Stimulated activated CD4-positive, alpha-beta T cell treated with anti-CD3 and anti-CD28 coated beads, Interleukin-12 subunit alpha, Interleukin-12 subunit beta, amount 100 ng/mL, for 4 hours (primary cell): ENCODE results near the gene TMEM129.

Source experiments
- DNase-seq: peaks from one replicate; pipeline ENCODE4 v3.0.0-alpha.2; 2020

The TMEM129 gene, protein sequence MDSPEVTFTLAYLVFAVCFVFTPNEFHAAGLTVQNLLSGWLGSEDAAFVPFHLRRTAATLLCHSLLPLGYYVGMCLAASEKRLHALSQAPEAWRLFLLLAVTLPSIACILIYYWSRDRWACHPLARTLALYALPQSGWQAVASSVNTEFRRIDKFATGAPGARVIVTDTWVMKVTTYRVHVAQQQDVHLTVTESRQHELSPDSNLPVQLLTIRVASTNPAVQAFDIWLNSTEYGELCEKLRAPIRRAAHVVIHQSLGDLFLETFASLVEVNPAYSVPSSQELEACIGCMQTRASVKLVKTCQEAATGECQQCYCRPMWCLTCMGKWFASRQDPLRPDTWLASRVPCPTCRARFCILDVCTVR

DNA sequence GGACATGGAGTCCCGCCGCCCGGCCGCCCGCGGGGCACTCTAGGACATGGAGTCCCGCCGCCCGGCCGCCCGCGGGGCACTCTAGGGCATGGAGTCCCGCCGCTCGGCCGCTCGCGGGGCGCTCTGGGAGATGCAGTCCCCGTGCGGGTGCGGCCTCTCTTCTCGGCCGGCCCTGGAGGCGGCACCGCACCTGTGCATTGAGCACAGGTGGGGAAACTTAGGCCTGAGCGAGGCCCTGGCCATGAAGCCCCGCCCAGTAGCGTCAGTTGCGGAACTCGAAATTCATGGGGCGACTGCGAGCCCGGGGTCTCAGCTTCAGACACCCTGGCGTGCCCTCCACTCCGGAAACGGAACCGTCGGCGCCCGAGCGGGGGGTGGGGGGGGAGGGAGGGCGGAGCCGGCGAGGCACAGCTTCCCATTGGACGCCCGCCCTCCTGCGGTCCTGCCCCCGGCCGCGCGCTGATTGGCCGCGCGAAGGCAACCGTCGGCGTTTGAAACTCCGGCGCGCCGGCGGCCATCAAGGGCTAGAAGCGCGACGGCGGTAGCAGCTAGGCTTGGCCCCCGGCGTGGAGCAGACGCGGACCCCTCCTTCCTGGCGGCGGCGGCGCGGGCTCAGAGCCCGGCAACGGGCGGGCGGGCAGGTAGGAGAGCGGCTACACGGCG, at the start of gene TMEM129, which contains the start of gene TACC3:
TSS of gene TMEM129 (minus strand) at position 321 of the 663 bp plus-strand sequence. CDS start 486 bp downstream, outside the sequence.
TSS of gene TACC3 (plus strand) at position 519 of the 663 bp plus-strand sequence. CDS start 1,901 bp downstream, outside the sequence.
- peak; percentile 88 for DNase-seq

DNA sequence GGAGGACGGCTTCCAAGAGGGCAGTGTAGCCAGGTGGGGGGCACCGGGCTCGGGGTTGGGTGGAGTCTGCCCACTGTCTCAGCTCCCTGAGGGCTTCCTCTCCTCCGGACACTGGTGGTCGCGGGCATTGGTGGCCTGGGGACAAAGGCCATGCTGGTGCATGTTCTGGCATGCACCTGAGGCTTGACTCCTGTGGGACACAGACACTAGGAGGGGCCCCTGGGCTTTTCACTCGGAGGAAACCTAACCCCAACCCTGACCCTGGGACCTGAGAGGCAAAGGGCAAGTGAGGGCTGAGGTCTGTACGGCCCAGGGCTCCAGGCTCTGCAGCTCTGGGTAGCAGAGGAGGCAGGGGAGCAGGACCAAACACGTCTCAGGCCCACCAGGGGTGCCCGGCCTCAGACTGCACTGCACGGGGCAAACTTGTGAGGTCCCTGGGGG, 49.7 kb upstream of the TMEM129 start:
- no peak for DNase-seq

DNA sequence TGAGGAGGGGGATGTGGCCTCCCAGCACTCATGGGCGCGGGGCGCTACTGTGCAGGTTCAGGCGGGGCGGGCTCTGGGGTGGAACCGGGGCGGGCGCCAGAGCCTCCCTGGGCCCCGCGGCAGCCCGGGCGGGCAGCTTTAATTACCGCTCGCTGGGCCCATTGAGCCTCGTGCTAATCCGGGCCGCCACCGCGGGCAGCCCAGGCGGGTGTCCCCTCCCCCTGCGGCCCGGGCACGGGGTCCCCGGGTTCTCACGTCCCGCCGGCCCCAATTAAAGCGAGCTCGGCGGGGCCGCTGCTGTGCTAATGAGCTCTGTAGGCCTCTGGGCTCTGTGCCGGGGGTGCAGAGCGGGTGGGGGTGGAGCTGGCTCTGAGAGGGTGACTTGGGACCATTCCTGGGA, 49.1 kb upstream of the TMEM129 start:
- DNase-seq = no peak

DNA sequence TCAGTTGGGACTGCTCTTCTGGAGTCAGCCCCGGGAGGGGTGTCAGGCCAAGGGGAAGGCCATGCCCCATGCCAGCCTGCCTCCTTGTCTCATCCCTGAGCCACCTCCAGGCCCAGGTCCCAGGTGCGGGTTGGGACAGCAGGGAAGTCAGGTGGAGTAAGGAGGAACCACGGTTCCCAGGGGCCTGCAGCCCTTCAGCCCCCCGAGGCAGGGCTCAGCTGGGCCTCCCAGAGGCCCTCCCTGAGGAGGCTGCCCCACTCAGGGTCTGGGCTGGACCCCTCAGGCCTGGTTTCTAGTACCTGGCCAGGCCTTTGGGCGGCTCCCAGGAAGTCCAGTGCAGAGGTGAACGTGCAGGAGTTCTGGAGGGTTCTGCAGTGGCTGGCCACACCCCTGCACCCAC, 48.6 kb upstream of the TMEM129 start:
- no peak for DNase-seq

DNA sequence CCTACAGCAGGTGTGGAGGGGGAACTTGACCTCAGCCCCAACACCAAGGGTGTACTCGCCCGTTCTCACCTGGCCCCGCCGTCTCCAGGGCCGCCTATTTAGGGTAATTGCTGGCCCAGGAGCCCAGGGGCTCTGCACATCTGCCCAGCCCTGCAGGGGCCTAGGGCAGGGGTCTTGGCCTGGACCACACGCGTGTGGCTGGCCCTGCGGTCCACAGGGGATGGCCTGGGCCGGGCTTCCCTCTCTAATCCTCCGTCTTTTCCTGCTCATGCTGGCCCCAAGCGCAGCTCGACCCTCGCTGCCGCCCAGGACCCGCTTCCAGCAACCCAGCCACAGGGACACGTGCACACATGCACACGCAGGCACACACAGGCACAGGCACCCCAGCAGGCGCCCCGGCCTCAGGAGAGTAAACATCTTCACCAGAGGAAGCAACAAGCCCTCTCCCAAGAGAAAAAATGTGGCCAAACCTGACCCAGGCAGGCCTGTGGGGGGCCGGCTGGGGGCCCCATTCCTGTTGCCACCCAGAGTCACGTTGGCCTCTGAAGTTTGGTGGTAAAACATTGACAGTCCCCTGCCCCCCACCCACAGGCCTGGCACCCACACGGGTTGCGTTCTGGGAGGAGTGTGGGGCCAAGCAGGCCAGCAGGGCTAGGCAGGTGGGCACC, 47.4 kb upstream of the TMEM129 start:
- no peak for DNase-seq

DNA sequence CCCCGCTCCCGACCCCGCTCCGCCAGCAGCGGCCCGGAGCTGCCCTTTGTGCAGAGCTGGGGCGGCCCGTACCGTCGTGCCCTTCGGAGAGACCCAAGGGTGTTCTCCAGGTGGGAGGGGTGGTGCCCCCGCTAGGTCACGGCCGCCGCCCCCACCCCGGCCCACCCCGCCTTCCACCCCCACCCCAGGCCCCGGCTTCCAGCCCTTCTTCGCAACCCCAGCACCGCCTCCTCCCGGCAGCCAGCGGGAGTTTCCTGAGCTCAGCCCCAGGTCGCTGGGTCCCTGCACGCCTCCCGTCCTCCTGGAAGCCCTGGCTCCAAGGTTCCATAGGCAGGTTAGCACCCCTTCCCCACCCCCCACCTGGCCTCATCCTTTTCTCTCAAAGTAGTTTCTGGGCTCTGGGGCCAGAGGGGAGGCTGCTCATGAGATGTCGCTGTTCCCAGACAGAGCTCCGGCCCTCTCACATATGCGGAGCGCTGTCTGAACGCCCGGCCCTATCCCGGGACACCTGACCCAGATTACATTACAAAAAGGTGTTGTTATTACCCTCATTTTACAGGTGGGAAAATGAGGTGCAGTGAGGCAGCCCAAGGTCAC, 46.7 kb upstream of the TMEM129 start:
- DNase-seq = no peak

DNA sequence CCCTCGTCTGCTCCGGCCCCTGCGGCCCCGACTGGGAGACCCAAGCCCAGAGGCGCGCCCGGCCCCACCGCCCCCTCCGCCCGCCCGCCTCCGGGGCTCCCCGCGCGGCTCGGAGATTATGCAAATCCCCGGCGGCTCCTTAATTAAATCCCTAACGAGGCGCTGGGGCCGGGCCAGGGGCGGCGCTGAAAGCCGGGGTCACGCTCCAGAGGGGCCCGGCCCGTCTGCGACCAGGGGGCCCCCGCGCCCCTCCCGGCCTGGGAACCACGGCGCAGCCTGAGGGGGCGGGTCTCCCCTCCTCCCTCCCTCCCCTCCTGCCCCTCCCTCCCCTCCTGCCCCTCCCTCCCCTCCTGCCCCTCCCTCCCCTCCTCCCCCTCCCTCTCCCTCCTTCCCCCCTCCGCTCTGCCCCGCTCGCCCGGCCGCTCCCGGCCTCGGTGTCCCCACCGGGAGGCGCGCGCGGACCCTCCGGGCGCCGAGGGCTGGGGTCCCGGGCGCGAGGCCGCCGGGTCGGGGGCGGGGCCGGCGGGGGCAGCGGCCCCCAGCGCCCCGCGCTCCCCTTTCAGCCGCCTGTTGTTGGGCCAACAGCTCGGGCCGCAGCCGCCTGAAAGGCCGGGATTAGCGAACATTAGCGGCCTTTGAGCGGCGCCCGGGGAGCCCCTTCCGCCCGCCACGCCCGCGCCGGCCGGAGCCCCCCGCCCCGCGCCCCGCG, 46.1 kb upstream of the TMEM129 start:
- DNase-seq = no peak

DNA sequence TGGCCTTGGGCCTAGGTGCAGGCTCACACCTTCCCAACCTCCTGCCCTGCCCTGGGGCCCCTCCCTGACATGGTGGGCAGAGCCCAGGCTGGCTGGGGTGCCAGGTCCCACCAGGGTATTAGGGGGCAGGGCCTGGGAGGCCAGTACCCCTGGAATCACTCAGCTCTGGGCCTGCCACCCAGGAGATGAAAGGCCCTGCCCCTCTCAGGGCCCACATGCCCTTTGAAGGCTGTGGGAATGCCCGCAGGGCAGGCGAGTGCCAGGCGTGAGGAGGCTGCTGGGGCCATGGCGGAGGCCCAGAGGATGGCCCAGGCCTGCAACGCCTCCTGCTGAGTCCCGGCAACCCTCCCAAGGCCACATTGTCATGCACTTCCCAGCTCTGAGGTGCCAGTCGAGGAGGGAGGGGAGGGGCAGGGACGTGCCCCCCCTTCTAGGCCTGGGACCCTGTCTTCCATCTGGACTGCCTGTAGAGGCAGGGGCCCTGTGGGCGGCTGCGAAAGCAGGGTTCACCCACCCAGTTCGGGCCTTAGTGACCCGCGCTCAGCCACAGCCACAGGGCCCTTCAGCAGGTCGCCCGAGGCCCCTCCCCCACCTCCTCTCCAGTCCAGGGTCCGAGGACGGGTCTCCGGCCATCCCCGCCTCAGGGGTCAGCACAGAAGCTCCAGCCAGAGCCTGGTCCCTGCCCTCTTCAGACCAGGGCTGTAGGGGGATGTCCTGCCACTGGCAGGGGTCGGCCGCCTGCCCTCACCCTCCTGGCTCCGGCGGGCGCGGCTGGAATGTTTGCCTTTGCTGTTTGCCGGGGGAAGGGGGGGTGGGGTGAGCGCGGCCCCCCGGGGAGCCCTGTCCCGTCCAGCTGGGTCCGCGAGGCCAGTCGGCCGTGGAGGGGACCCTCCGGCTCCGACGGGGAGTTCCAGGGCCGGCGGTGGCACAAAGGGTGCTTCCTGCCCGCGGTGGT, 45.3 kb upstream of the TMEM129 start:
- no peak for DNase-seq

DNA sequence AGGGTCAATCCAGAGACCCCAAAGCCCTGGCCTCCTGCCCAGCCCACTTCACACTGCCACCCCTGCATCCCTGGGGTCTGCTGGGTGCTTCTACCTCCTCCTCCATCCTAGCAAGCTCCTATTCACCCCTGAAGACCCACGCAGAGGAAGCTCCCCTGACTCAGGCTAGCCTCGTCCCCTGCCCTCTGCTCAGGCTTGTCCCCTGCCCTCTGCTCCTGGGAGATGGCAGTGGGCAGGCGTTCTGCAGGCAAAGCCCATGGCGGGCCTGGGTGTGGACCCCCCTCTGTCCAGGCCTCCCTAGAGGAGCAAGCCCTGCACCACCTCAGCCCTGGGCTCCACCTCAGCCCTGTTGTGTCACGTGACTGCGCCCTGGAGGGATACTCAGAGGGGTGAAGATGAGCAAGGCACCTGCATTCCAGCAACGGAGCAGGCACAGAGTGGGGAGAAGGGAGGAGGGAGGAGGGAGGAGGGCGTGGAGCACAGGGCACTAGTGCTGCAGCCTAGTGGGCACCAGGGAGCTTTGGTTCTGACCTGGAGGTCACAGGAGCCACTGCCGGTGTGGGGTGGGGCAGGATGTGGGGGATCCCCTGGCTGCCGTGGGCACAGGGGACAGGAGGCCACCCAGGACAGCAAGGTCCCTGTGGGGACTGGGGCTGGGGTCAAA, 44.4 kb upstream of the TMEM129 start:
- no peak for DNase-seq

DNA sequence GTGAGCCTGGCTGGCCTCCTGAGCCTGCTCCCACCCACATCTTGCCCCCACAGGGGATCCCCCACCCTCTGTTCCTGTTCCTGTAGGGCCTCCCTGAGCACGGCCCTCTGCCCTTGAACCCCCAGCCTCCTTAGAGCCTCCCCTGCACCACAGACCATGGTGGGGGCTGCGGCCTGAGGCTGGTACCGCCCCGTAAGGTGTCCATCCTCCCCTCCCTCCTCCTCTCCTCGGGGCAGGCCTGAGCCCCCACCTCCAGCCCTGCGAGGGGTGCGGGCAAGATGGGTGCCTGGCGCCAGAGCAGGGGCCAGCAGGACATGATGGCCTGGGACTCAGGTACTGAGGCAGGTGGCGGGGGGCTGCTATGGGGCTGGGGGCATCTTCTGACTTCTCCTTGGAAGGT, 43.5 kb upstream of the TMEM129 start:
- DNase-seq = no peak

DNA sequence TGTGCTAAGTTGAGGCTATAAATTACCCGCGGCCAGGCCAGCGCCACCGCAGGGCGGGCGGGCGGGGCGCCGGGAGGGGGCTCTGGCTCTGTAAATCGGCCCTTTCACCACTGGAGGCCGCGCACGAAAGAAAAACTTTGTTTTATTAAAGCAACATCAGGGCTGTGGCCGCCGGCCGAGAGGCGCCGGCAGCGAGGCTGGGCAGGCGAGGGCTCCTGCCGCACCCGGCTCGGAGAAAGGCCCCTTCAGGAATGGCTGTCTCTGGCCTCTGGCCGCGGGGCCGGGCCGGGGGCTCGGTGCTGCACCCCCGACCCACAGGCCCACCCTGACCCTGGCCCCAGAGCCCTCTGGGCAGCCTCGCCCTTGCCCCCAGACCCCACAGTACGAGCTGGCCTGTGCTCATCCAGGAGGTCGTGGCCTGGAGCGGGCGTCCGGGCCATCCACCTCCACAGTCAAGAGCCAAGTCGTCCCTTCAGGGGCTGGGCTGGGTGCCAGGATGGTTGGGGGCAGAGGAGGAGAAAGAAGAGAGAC, 42.5 kb upstream of the TMEM129 start:
- no peak for DNase-seq

DNA sequence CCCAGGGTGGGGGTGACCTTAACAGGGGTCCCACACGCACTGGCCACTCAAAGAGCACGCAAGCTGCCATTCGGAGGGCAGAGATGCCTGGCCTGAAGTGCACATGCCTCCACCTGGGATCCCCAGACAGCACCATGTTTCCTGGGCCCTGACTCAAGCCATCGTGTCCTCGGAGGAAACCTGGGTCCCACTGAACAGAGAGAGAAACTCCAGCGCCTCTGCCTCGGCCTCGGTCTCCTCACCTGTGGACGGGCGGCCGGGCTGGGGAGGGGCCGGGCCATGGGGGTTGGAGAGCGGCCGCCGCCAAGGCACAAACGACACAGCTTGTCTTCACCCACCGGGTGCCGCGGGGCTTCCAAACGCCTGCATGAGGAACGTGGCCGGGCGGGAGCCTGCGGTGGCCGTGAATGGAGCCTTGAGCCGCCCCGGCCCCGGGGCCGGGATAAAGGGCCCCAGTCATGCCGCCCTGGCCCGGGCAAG, 42.0 kb upstream of the TMEM129 start:
- DNase-seq = no peak

DNA sequence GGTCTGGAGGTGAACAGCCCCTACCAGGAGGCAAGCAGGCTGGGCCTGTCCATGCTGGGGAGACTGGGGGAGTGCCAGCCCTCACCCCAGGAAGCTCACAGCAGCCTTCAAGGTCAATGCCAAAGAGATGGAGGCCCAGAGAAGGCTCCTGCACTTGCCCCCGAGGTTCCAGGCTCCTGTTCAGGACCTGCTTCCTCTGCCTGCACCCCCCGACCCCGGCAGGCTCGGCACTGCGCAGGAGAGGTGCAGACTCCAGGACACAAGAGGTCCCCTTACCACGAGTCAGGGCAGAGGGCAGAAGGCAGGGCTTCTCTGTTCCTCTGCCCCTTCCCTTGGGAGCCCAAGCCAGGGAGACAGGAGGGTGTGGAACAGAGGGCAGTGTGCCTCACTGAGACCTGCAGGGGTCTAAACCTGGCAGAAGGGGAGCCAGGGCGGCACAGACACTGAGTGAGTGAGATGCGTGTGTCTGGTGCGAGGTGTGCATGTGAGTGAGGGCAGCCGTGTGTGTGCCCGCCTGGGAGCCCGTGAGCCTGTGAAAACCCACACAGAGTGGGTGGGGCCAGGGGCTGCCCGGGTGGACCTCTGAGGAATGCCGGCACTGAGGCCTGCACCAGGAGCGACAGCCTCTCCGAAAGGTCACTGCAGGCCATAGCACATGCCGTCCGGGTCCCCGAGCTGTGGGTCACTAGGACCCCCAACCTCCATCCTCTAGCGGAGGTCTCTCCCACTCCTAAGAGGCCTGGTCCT, 41.3 kb upstream of the TMEM129 start:
- no peak for DNase-seq

DNA sequence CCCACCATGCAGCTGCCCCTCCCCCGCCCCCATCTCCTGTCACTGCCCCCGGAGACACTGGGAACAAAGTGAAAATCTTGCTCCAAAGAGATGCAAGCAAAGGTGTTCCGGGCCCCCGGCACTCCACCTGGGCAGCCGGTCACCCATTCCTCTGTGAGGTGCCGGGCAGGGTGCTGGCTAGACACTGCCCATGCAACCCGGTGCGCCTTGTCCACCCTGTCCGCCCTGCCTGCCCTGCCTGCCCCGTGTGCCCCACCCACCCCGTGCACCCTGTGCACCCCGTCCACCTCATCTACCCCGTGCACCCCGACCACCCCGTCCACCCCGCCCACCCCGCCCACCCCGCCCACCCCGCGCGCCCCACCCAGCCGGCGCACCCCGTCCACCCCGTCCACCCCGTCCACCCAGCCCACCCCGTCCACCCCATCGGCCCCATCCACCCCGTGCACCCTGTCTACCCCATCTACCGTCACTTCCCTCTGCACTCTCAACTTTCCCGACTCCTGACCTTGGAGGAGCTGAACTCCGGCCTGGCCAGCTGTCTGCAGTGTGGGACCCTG, 40.1 kb upstream of the TMEM129 start:
- DNase-seq = no peak

DNA sequence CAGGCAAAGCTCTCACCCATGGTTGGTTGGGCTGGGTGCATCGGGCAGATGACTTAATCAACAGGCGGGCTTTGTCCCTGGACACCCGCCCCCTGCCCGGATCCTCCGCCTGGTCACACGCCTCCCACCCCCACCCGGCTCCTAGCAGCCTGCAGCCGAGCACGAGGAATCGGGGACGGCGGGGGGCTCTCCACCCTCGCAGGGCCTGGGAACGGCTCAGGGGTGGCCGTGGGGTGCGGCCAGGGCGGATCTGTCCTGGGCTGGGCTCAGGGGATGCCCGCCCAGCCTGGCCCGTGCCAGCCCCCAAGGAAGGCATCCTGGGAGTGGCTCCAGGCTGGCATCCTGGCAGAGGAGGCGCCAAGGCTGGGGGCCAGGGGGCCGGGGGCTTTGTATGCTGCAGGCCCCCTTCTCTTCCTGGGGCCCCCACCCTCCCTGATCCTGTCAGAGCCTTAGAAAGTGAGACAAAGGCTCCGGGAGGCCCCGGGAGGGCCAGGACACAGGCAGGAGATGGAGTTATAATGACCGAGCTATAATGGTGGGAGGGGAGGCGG, 39.5 kb upstream of the TMEM129 start:
- no peak for DNase-seq

DNA sequence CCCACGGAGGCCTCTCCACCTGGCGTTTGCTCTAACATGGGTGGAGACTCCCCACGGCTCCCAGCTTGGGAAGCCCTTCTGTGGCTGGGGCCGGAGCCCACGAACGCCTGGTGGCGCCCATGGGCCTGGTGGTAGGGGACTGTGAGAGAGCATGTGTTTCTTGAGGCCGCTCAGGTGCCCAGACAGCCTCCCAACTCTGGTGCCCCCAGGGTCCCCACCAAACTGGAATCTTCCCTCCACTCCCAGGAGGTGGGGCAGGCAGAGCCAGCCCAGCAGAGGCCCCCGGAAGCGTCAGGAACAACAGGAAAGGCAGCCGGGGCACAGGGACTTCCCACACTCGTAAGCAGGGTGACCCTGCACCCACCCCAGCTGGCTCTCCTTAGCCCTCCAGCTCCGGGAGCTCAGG, 38.7 kb upstream of the TMEM129 start:
- no peak for DNase-seq

DNA sequence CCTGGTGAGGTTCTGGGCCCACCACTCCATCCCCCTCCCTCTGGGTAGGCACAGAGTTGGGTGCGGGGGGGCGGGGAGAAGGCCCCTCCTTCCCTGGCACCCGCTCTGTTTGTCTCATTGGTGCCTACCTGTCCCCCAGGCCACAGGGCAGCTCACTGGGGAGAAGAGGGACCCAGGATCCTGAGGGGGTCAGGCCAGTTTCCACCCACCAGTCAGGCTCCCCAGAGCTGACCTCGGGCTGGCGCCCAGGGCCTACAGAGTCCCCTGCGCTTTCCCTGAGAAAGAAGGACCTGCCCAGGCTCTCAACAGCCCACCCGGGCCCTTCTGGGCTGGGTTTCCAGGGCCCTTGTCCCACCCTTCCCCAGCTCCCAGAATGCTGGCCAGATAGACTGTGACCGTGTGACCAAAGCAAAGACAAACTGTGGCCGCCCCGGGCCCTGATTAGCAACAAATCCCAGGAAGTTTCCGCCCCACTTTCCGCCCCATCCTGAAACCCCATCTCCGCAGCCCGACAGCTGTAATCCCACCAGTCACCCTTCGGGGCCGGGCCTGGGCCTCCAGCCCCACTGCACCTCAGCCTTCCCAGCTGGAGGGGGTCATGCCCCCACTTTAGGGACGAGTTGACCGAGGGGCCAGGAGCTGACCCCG, 38.2 kb upstream of the TMEM129 start:
- no peak for DNase-seq

DNA sequence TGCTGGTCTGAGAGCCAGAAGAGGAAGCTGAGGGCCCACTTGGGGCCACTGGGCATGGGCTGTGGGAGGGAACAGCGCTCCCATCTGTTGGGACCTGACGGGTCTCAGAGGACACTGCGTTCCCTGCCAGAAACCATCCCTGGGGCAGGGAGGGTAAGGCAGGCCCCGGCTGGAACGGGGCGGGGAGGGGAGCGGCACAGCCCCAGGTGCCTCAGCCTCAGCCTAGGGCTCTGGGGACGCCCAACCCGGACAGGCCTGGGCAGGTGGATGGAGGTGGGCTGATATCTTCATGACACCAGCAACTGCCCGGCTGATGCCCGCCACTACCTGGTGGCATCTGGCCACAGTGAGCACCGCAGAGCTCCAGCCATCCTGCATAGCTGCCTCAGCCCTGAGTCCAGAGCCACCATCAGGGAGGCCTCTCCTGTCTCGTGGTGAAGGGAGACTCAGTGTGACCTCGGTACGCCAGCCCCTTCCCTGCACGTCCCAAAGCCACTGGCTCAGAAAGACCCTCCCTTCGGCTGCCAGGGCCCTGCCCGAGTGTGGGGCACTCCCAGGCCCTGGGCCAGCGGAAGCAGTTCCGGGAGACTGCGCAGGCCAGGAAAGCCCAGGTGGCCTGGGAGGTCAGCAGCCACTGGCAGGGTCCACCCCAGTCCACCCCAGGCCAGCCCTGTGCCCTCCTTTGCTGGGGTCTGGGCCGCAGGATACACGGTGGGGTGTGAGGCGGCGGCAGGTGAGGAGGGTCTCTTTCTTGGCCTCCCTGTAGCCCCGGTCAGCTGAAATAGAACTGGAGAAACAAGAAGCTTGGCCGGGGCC, 37.4 kb upstream of the TMEM129 start:
- DNase-seq = no peak
